SH-SY5Y (cell line): ENCODE results near the gene SPN.

Source experiments
- GATA2 ChIP-seq: IDR thresholded peaks from 2 replicates; pipeline ENCODE4 v1.6.1; 2011; ENCODE audit warnings: mild to moderate bottlenecking, low read depth, low read length
- GATA3 ChIP-seq: IDR thresholded peaks from 2 replicates; pipeline ENCODE4 v1.6.1; 2011; ENCODE audit warnings: low read depth, mild to moderate bottlenecking, low read length, moderate library complexity

DNA sequence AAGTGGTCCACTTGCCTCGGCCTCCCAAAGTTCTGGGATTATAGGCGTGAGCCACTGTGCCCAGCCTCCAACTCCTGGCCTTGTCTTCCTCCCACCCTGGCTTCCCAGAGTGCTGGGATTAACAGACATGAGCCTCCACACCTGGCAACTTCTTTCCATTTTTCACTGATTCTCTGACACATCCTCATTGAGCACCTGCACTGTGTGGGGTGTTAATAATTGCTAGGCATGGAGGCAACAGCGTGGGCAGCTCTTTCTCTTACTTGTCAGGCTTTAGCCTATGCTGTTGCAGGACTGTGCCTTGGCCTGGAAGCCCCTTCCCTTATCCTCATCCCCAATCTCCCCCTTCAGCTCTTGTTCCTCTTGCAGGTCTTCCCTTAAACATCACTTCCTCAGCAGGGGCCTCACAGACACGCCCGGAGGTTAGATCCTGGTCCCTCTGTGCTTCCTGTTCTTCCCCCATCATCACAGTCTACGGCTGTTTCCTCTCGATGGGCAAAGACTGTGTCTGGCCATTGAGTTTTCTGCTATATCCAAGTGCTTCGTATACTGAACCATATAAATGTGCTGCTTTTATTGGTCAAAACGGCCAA, 23.8 kb downstream of the SPN start:
- TF ChIP-seq GATA3, result no peak
- TF ChIP-seq GATA2, result no peak
